Muscle layer of duodenum (tissue), 2 donors: Measurements from ENCODE around the gene PIAS4.
A peak's percentile ranks its signal among the peaks of the same experiment; 100 is the strongest.

Source experiments
- H3K27ac ChIP-seq: one replicate; pipeline ENCODE4 v1.7.0; 2013; ENCODE audit warnings: mild to moderate bottlenecking, low read length
- H3K27me3 ChIP-seq: one replicate; pipeline ENCODE4 v1.7.0; 2013; ENCODE audit warnings: low read depth, mild to moderate bottlenecking, control low read depth, low read length
- H3K36me3 ChIP-seq, 2 donors: one replicate each; pipeline ENCODE4 v1.7.0; 2013; ENCODE audit warnings: low read length in 2 of 2, control low read depth in 1 of 2, mild to moderate bottlenecking in 1 of 2; ENCODE audit not compliant: insufficient read depth in 2 of 2, control insufficient read depth in 1 of 2
- H3K4me1 ChIP-seq, 2 donors: one replicate each; pipeline ENCODE4 v1.7.0; 2013; ENCODE audit warnings: low read length in 2 of 2, mild to moderate bottlenecking in 2 of 2, control low read depth in 1 of 2, moderate library complexity in 1 of 2; ENCODE audit not compliant: insufficient read depth in 2 of 2, control insufficient read depth in 1 of 2
- H3K4me3 ChIP-seq, 2 donors: one replicate each; pipeline ENCODE4 v1.7.0; 2013; ENCODE audit warnings: low read length in 2 of 2, low read depth in 1 of 2, mild to moderate bottlenecking in 1 of 2
- H3K9me3 ChIP-seq, 2 donors: one replicate each; pipeline ENCODE4 v1.7.0; 2013; ENCODE audit warnings: low read length in 2 of 2, control low read depth in 1 of 2, mild to moderate bottlenecking in 1 of 2; ENCODE audit not compliant: control insufficient read depth in 1 of 2
- donor health status: healthy.

PIAS4 gene

DNA sequence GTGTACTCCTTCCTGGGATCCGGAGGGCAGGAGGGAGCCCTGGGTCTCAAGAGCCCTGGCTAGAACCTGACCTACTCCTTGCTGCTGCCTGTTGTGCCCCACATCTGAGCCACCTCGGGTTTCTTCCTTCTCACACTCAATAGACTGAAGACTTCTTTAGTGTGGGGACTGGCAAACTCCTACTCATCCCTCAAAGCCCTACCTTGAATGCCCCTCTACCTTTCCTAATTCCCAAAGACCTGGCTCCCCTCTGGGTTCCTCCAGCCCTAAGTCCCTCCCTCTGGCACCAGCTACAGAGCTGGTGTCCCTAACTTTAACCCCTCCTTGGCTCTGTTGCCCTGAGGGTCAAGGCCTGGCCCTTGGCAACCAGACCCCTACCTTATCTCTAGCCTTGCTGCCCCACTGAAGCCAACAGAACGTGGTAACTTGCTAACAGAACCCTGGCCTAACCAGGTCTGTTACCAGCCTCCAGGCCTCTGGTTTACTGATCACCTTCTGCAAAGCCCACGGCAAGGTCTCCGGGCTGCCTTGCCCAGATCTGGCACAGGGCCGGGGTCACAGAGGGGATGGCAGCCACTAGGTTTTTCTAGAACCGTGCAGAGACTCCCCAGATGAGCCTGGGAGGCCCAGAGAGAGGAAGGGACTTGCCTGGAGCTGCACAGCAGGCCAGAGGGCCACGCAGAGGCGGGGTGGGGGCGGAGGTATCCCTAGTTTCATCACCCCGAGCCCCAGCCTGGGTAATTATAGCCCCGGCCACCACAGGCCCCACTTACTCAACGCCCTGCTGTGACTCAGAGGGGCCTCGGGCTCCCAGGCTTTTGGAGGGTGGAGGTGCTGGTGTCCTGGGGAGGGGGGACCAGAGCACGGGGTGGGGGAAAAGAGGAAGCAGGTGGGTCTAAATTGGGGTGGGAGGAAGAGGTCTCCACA is 43.9 kb downstream of the PIAS4 start:
- Histone ChIP-seq H3K4me1 (peaks cover 8 to 25% of the 10 kb centered on the region in 2 donors), H3K36me3 (peaks cover 20 to 52% of the 10 kb centered on the region in 2 donors), H3K27me3 (no peaks in the 10 kb centered on the region), H3K27ac (peak overlapping the region; percentile 82), H3K9me3 (no peaks in the 10 kb centered on the region), H3K4me3 (no peak overlapping the region)

DNA sequence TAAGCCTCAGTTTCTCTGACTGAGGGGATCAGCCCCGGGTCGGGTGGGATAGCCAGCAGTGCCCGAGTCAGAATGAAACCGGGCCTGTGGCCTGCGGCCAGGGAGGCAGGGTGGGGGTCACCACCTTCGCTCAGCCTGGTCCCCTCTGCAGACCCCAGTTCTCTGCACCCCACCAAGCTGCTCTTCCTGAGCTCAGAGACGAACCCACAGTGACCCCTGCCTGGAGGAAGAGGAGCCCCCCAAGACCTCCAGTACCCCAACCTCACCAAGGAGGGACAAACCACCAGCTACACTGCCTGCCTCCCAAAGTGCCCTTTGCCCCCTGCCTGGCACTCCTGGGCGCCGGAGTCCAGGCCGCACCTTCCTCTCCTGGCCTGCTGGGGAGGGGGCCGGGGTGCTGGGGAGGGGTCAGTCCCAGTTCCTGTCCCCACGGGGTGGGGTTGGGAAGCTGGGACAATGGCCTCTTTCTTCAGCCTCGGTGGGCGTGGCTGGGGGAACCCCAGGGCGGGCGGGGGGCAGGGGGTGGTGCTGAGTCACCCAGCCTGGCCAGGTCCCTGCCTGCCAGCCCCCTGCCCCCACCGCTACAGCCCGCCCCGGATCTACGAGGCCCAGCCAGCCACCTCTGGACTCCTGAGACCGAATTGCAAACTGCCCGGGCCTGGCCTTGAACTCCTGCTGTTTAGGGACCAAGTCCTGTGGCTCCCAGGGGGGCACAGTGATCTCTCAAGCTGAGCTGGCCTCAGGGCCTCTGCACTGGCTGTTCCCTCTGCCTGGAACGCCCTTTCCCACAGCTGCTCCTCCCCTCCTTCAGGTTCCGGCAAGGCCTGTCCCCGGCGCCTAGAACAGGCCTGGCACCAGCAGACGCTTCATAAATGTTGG is 44.8 kb downstream of the PIAS4 start:
- Histone ChIP-seq H3K4me3 (peak overlapping the region in 1 of 2 donors; percentile 13), H3K9me3 (no peaks in the 10 kb centered on the region), H3K36me3 (peaks cover 20 to 52% of the 10 kb centered on the region in 2 donors), H3K4me1 (peaks cover 8 to 25% of the 10 kb centered on the region in 2 donors), H3K27ac (peak overlapping the region; percentile 82), H3K27me3 (no peaks in the 10 kb centered on the region)

DNA sequence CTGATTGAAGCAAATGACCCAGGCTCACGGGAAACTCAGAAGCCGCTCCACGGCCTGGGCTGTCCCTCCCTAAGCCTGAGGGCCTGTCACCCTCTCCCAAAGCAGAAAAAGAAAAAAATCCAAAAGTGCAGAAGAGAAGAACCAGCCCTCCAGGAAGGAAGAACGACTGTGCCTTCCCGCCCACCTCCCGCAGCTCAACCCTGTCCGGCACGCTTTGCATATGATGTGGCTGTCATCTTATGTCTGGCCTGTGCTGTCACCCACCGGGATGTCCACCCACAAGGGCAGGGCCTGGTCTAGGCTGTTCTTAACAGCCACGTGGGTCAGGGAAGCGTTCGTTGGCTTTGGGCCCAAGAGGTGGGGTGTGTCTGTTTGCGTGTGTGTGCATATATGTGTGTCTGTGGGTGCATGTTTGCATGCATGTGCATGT is 45.5 kb downstream of the PIAS4 start:
- Histone ChIP-seq H3K4me3 (peak overlapping the region in 1 of 2 donors; percentile 13), H3K36me3 (peaks cover 20 to 47% of the 10 kb centered on the region in 2 donors), H3K27me3 (no peaks in the 10 kb centered on the region), H3K27ac (peak overlapping the region; percentile 75), H3K9me3 (no peaks in the 10 kb centered on the region), H3K4me1 (peaks cover 8 to 29% of the 10 kb centered on the region in 2 donors)

DNA sequence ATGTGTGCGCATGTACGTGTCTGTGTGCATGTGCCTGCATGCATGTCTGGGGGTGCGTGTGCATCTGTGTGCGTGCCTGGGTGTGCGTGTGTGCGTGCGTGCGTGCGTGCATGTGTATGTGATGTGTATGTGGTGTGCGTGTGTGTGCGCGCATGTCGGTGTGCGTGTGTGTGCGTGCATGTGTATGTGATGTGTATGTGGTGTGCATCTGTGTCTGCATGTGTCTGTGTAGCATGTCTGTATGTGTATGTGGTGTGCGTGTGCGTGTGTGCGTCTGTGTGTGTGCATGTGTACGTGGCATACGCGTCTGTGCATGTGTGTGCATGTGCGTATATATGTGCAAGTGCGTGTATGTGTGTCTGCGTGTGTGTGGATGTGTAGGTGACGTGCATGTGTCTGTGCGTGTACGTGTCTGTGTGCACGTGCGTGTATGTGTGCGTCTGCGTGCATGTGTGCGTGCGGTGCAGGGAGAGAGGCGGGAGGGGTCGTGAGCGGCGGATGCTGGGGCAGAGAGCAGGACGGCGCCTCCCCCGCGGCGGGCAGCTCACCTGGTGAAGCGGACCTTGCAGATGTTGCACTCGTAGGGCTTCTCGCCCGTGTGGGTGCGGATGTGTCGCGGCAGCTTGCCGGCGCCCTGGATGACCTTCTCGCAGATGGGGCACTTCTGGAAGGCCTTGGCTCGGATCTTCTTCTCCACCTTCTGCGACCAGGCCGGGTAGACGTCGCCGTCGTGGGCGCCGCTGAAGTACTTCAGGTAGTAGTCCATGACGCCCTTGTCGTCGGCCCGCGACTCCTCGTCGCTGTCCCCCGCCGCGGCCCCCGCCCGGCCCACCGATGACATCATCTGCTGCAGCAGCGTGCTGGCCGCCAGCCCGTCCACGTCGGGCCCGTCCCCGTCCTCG is 46.1 kb downstream of the PIAS4 start:
- Histone ChIP-seq H3K4me1 (peaks cover 9 to 35% of the 10 kb centered on the region in 2 donors), H3K4me3 (no peak overlapping the region), H3K9me3 (no peaks in the 10 kb centered on the region), H3K36me3 (peaks cover 20 to 44% of the 10 kb centered on the region in 2 donors), H3K27ac (no peak overlapping the region), H3K27me3 (no peaks in the 10 kb centered on the region)

DNA sequence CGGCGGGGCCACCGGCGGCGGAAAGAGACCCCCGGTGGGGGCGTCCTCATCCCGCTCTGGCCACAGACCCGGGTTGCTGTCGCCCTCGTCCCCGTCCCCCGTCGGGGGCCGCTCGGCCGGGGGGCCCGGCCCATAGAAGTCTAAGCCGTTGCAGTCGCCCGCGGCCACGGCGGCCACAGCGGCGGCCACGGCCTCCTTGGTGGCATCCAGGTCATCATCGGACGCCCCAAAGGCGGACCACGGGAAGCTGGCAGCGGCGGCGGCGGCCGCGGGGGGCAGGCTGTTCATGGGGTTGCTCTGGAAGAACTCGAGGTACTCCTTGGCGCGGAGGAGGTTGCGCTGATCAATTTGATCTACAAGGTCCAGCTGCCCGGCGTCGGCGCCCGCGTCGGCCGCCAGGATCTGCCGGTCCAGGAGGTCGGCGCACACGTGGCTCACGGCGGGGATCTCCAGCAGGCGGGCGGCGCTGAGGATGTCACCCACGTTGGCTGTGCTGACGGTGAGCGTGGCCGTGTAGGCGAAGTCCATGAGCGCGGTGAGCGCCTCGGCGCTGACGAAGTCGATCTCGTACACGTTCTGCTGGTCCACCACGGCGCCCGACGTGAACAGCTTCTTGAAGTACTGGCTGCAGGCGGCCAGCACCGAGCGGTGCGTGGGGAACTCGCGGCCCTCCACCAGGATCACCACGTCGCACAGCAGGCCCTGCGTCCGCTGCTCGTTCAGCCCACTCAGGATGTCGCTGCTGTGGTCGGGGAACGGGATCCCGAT is 47.1 kb downstream of the PIAS4 start:
- no peak overlapping the region for H3K27ac ChIP-seq
- no peak overlapping the region for H3K4me3 ChIP-seq
- no peaks in the 10 kb centered on the region for H3K9me3 ChIP-seq
- H3K4me1 ChIP-seq: peaks cover 15 to 45% of the 10 kb centered on the region in 2 donors
- H3K36me3 ChIP-seq: peaks cover 16 to 48% of the 10 kb centered on the region in 2 donors
- no peaks in the 10 kb centered on the region for H3K27me3 ChIP-seq

DNA sequence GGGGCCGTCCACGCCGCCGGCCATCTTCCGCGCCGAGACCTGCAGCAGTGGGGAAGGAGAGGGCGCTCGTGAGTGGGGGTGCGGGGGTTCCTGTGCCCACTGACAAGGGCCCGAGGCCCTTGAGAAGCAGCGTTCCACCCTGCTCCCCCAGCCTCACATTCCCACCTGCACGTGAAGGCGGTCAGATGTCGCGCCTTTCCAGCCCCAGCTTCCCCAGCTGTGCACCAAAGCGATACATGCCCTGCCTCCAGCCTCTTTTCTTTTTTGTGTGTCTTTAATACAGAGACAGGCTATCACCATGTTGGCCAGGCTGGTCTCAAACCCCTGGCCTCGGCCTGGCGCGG is 47.6 kb downstream of the PIAS4 start:
- Histone ChIP-seq H3K36me3 (peaks cover 16 to 48% of the 10 kb centered on the region in 2 donors), H3K27ac (no peak overlapping the region), H3K4me3 (no peak overlapping the region), H3K27me3 (no peaks in the 10 kb centered on the region), H3K9me3 (no peaks in the 10 kb centered on the region), H3K4me1 (peaks cover 15 to 50% of the 10 kb centered on the region in 2 donors)

DNA sequence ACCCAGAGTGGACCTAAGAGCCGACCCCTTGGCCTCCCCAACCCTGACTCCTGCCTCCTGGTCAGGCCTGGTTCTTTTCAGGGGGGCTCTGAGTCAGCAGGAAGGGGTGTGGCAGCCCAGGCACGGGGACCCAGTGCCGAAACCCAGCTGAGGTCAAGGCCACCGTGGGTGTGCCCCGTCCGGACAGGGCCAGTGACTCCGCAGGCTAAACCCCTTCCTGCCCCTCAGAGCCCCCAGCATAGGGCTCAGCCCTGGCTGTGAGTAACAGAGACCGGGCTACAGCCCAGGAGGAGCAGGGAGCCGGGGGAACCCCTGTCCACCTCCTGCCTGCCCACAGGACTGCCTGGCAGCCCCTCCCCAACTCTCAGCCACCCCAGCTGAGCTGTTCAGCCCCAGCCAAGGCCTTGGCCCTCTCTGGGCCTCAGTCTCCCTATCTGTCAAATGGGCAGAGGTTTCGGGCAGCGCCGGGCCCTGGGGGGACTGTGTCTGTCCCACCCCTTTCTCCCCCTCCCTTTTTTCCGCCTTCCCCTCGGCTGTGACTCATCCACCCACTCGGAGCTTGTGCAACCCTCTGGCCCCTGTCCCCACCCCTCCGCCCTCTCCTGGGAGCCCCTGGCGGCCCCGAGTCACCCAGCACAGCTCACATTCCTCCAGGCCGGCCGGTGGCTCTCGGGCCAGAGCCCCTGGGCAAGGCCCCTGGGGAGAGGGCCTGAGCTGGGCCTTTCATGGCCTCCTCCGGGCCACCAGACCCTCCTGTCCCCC is 50.6 kb downstream of the PIAS4 start:
- H3K36me3 ChIP-seq: peaks cover 8 to 28% of the 10 kb centered on the region in 2 donors
- no peaks in the 10 kb centered on the region for H3K9me3 ChIP-seq
- H3K27me3 ChIP-seq: no peaks in the 10 kb centered on the region
- H3K27ac ChIP-seq: peak overlapping the region; percentile 90
- H3K4me3 ChIP-seq: peak overlapping the region; percentile 21 to 58
- peaks cover 24 to 66% of the 10 kb centered on the region in 2 donors for H3K4me1 ChIP-seq

DNA sequence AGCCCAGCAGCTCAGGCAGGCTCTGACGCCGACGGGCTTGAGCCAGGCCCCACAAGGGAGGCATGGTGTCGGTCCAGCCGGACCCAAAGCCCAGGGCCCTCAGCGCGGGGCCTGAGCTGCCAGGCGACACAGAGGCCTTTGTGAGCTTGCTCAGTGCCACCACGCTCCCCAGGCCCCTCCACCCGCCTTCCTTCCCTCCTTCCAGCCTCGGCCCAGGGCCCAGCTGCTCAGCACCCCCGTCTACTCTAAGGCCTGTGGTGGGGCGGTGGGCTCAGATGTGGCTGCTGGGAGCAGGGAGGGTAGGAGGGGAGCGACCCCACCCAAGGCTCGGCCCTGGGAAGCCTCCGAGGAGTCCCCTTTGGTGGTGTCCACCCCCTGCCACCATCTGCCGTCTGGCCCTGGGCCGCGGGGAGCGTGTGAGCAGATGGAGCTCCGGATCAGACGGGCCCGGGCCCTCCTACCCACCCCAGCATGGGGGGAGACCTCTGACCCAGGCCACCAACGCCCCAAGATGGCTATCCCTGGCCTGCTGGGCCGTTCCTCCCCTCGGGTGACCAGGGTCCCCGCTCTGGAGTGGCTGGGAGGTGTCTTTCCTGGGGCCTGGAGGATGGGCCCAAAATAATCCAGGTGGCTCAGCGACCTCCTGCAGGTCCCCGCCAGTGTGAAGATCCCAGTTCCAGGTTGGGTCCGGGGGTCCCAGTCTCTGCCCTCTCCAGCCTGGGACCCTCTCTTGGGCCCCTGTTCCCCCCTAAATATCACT is 51.3 kb downstream of the PIAS4 start:
- H3K27ac ChIP-seq: peak overlapping the region; percentile 90
- H3K4me3 ChIP-seq: peak overlapping the region; percentile 21 to 58
- peaks cover under 1 to 21% of the 10 kb centered on the region in 2 donors for H3K36me3 ChIP-seq
- H3K27me3 ChIP-seq: no peaks in the 10 kb centered on the region
- H3K4me1 ChIP-seq: peaks cover 20 to 65% of the 10 kb centered on the region in 2 donors
- no peaks in the 10 kb centered on the region for H3K9me3 ChIP-seq

DNA sequence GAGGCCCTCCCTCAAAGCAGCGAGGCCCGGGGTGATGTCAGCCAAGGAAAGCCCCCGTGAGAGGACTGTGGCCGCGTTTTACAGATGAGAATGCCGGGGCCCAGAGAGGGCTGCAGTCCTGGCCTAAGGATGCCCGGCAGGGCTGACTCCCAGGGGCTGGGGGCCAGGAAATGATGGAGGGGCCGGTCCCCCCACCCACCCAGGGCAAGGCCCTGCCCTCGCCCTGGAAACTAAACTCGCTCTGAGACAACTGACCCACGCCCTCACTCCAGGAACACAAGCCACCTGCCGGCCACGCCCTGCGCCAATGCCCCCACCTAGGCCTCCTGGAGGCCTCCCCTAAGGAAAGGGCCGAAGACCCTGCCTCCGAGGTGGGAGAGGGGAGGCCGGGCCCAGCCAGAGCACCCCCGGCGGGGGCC is 51.9 kb downstream of the PIAS4 start:
- no peaks in the 10 kb centered on the region for H3K9me3 ChIP-seq
- H3K4me1 ChIP-seq: peaks cover 20 to 65% of the 10 kb centered on the region in 2 donors
- H3K27me3 ChIP-seq: no peaks in the 10 kb centered on the region
- peak overlapping the region; percentile 11 to 58 for H3K4me3 ChIP-seq
- peak overlapping the region; percentile 90 for H3K27ac ChIP-seq
- peaks cover 0 to 17% of the 10 kb centered on the region in 2 donors for H3K36me3 ChIP-seq
